Measurements from ENCODE around the gene TXLNB. TPM values are rescaled to one million over a fixed set of nuclear protein-coding genes. Genes with fewer than 3 reads are reported as not detected.
A peak's percentile ranks its signal among the peaks of the same experiment; 100 is the strongest.

TXLNB gene
- total and polyA plus RNA-seq, 2 donors (not counting 3 experiments of a cell fraction or from before 2014, with no cell fraction given): 0.04 to 0.18 TPM

- H3K27ac ChIP-seq (ENCODE audit: insufficient read depth, low read depth, low read length): no peak overlapping the region
- intact Hi-C loops (cut with micrococcal nuclease) (no loop called here), dilution Hi-C loops (cut with MboI; ENCODE audit: extremely low pct_ligation_motif_present, low sequenced_read_pairs) (no loop called here)
- peaks cover 9% of the 10 kb centered on the region for H3K4me1 ChIP-seq (ENCODE audit: control insufficient read depth, extremely low read depth, insufficient read depth, low read length)
- POLR2A ChIA-PET: no interaction called here
- FAIRE-seq: no peak
- no peaks in the 10 kb centered on the region for H3K79me2 ChIP-seq (ENCODE audit: control insufficient read depth, insufficient read depth, low read length)
- no peak overlapping the region for H3K4me2 ChIP-seq (ENCODE audit: insufficient read depth, low read length)
- BruUV-seq (replicated peaks): no TSS peak
- H3K9me1 ChIP-seq (replicated peaks; ENCODE audit: control insufficient read depth, extremely low read depth, insufficient read depth, low read length): no peaks in the 10 kb centered on the region
- CTCF ChIA-PET: no interaction called here
- no peaks in the 10 kb centered on the region for H4K20me1 ChIP-seq (replicated peaks; ENCODE audit: control insufficient read depth, extremely low read depth, insufficient read depth, low read length)
- no peak for TF ChIP-seq POLR2AphosphoS5 (IDR thresholded peaks at IDR 0.05; ENCODE audit: insufficient read depth, low read depth, low read length)
- TF ChIP-seq EZH2 (IDR thresholded peaks at IDR 0.05; ENCODE audit: borderline replicate concordance, low read depth, low read length, severe bottlenecking): no peak
- no peak for TF ChIP-seq MYC (IDR thresholded peaks at IDR 0.05; ENCODE audit: low read depth, low read length)
- TF ChIP-seq FOS (IDR thresholded peaks at IDR 0.05; ENCODE audit: borderline replicate concordance, insufficient read depth, low read length): no peak
- no peak for TF ChIP-seq JUN (IDR thresholded peaks at IDR 0.05; ENCODE audit: borderline replicate concordance, insufficient read depth, insufficient read length, low read depth)
- no peak for TF ChIP-seq MAX (IDR thresholded peaks at IDR 0.05; ENCODE audit: insufficient read depth, insufficient read length)
- TF ChIP-seq CTCF (IDR thresholded peaks at IDR 0.05; ENCODE audit: extremely low read depth in 1 of 2, insufficient read depth in 1 of 2, low read depth in 1 of 2, low read length in 2 of 2): no peak
- H2AFZ ChIP-seq (ENCODE audit: low read depth, low read length): peak overlapping the region; percentile 77
- no peak for DNase-seq (ENCODE audit: low read depth, low spot score)
- no peaks in the 10 kb centered on the region for H3K36me3 ChIP-seq (ENCODE audit: control insufficient read depth in 2 of 2, extremely low read depth in 1 of 2, insufficient read depth in 2 of 2, low read length in 2 of 2)
- H3K27me3 ChIP-seq (ENCODE audit: control insufficient read depth in 2 of 2, insufficient read depth in 2 of 2, low read length in 2 of 2): no peaks in the 10 kb centered on the region
- H3K4me3 ChIP-seq (replicated peaks in 1 of 3; ENCODE audit: insufficient read depth in 1 of 3, low read depth in 1 of 3, low read length in 3 of 3): no peak overlapping the region
- H3K9me3 ChIP-seq (replicated peaks; ENCODE audit: control insufficient read depth, insufficient read depth, low read length): no peaks in the 10 kb centered on the region
- H3K9ac ChIP-seq (replicated peaks; ENCODE audit: extremely low read depth, insufficient read depth, low read length): no peak overlapping the region
These were observed 2.6 kb downstream of the TXLNB start for GRCh38 chr6:139289233-139289632.

Measured in endothelial cell of umbilical vein (primary cell).